B cell (primary cell): ENCODE measurements around the gene TEX51. TPM values are rescaled to one million over a fixed set of nuclear protein-coding genes. Genes with fewer than 3 reads are reported as not detected.

ENCODE experiments used
- ATAC-seq: fragments of 200-7000 bp; cut with Tn5 transposase; one replicate; pipeline ENCODE4 v1.10.0; 2021; ENCODE audit warnings: low read depth, mild to moderate bottlenecking, moderate number of reproducible peaks, moderate library complexity
- CTCF ChIA-PET: fragments of 350-600 bp; sonication (Branson Sonifier 250); formaldehyde crosslinking; loops from one replicate; lab custom pipeline; 2021; ENCODE audit warnings: antibody characterized with exemption, inconsistent platforms; lab: Charles Lee
- POLR2A ChIA-PET: fragments of 350-600 bp; sonication (Branson Sonifier 250); formaldehyde crosslinking; loops from one replicate; lab custom pipeline; 2021; ENCODE audit warnings: antibody characterized with exemption; lab: Charles Lee
- DNase-seq: peaks from one replicate; pipeline ENCODE4 v3.0.0; 2013
- H2AFZ ChIP-seq: 2 replicates; pipeline ENCODE4 v1.6.1; 2012; ENCODE audit warnings: mild to moderate bottlenecking, low read depth, low read length; ENCODE audit not compliant: insufficient read depth, poor library complexity, severe bottlenecking
- H3K27ac ChIP-seq, 2 donors: 1 replicate in 1 of 2; 2 replicates in 1 of 2; pipeline ENCODE4 v1.5.1; 2012 to 2013; ENCODE audit warnings: low read length in 2 of 2, mild to moderate bottlenecking in 2 of 2, moderate library complexity in 1 of 2
- H3K27me3 ChIP-seq, 4 experiments: fragments of 200-600 bp in 1 of 4; sonication (generic) in 1 of 4; replicated peaks in 1 of 4; 1 replicate in 2 of 4; 2 replicates in 2 of 4; pipeline versions ENCODE4 v1.6.1 to v1.7.0; 2013 to 2016; ENCODE audit warnings: low read length in 3 of 4, mild to moderate bottlenecking in 2 of 4, mixed read lengths in 1 of 4, moderate library complexity in 1 of 4; ENCODE audit not compliant: insufficient read depth in 4 of 4, control insufficient read depth in 3 of 4; ENCODE audit errors: control extremely low read depth in 1 of 4
- H3K36me3 ChIP-seq, 2 experiments: replicated peaks in 1 of 2; 1 replicate in 1 of 2; 2 replicates in 1 of 2; pipeline versions ENCODE4 v1.6.1 to v1.7.1; 2013; ENCODE audit warnings: low read length in 1 of 2; ENCODE audit not compliant: insufficient read depth in 2 of 2, control insufficient read depth in 1 of 2; ENCODE audit errors: control extremely low read depth in 1 of 2, extremely low read depth in 1 of 2
- H3K4me1 ChIP-seq, 2 donors: fragments of 200-600 bp in 1 of 2; sonication (generic) in 1 of 2; 1 replicate in 1 of 2; 2 replicates in 1 of 2; pipeline versions ENCODE4 v1.5.1 to v1.6.1; 2013 to 2017; ENCODE audit warnings: low read length in 2 of 2; ENCODE audit not compliant: control insufficient read depth in 2 of 2, insufficient read depth in 2 of 2
- H3K4me2 ChIP-seq: replicated peaks from 2 replicates; pipeline ENCODE3; 2012; ENCODE audit warnings: mild to moderate bottlenecking, low read depth, low read length; ENCODE audit not compliant: poor library complexity, severe bottlenecking
- H3K4me3 ChIP-seq, 5 experiments: fragments of 200-600 bp in 1 of 5; sonication (generic) in 1 of 5; 1 replicate in 3 of 5; 2 replicates in 2 of 5; pipeline versions ENCODE4 v1.5.1 to v1.7.0; 2011 to 2016; ENCODE audit warnings: low read length in 4 of 5, mild to moderate bottlenecking in 4 of 5, low read depth in 2 of 5, control low read depth in 1 of 5, moderate library complexity in 1 of 5; ENCODE audit not compliant: insufficient read depth in 1 of 5; ENCODE audit errors: control extremely low read depth in 1 of 5, extremely low read depth in 1 of 5
- H3K79me2 ChIP-seq: fragments of 200-600 bp; sonication (generic); one replicate; pipeline ENCODE4 v1.6.0; 2016; ENCODE audit warnings: low read length; ENCODE audit not compliant: control insufficient read depth, insufficient read depth
- H3K9ac ChIP-seq: fragments of 200-600 bp; sonication (generic); 2 replicates; pipeline ENCODE4 v1.6.1; 2017; ENCODE audit warnings: mild to moderate bottlenecking, low read length, moderate library complexity
- H3K9me3 ChIP-seq, 3 donors: one replicate each; pipeline versions ENCODE4 v1.6.1 to v1.7.1; 2013; ENCODE audit warnings: low read length in 2 of 3; ENCODE audit not compliant: control insufficient read depth in 2 of 3, insufficient read depth in 1 of 3; ENCODE audit errors: control extremely low read depth in 1 of 3
- H4K20me1 ChIP-seq: 2 replicates; pipeline ENCODE4 v1.6.0; 2012; ENCODE audit warnings: mild to moderate bottlenecking, low read length; ENCODE audit not compliant: insufficient read depth, control insufficient read depth, poor library complexity, severe bottlenecking
- H3K27ac Mint-ChIP-seq: one replicate; pipeline ENCODE4 v1.8.0; 2021; ENCODE audit warnings: mixed read lengths
- H3K27me3 Mint-ChIP-seq: one replicate; pipeline ENCODE4 v1.8.0; 2021; ENCODE audit warnings: mixed read lengths
- H3K4me1 Mint-ChIP-seq: one replicate; pipeline ENCODE4 v1.8.0; 2021; ENCODE audit warnings: mixed read lengths
- H3K4me3 Mint-ChIP-seq: one replicate; pipeline ENCODE4 v1.8.0; 2021; ENCODE audit warnings: mixed read lengths
- H3K9me3 Mint-ChIP-seq: one replicate; pipeline ENCODE4 v1.8.0; 2022; ENCODE audit warnings: mixed read lengths; ENCODE audit not compliant: insufficient read depth
- EZH2 ChIP-seq: IDR thresholded peaks from 2 replicates; pipeline ENCODE4 v1.6.1; 2012; ENCODE audit warnings: borderline replicate concordance, low read depth, mild to moderate bottlenecking, moderate library complexity, low read length; ENCODE audit not compliant: insufficient read depth, poor library complexity, severe bottlenecking
- WGBS: methylation state at CpG from one replicate; pipeline ENCODE4 v1.1.5; 2013; ENCODE audit warnings: missing lambda C conversion rate; ENCODE audit not compliant: insufficient coverage; 5-methylcytosine and 5-hydroxymethylcytosine counted together
- intact Hi-C: fragments of 100-400 bp; cut with micrococcal nuclease; formaldehyde crosslinking; loops from one replicate; pipeline ENCODE4 v1.10.0; 2022
- polyA plus RNA-seq: library from polyadenylated mRNA; depleted of rRNA; stranded (reverse); fragments of >200 nt; gene quantifications from 2 replicates; pipeline ENCODE4 v1.2.3, GENCODE V29; 2012
- total RNA-seq, 2 donors: library from RNA; stranded (reverse); fragments of 120-200 nt in 1 of 2; gene quantifications; 1 replicate in 1 of 2; 2 replicates in 1 of 2; pipeline versions ENCODE4 v1.2.3 to v1.2.4, GENCODE V29; 2013 to 2022
- TF ChIP-seq, protein P1 (sequence below): fragments of 200-600 bp; IDR thresholded peaks from one replicate; pipeline ENCODE4 v1.8.0; 2022; ENCODE audit warnings: antibody characterized with exemption, mild to moderate bottlenecking

The TEX51 gene
- total and polyA plus RNA-seq, 2 donors (not counting 1 experiment from before 2014, with no cell fraction given) = not detected

DNA sequence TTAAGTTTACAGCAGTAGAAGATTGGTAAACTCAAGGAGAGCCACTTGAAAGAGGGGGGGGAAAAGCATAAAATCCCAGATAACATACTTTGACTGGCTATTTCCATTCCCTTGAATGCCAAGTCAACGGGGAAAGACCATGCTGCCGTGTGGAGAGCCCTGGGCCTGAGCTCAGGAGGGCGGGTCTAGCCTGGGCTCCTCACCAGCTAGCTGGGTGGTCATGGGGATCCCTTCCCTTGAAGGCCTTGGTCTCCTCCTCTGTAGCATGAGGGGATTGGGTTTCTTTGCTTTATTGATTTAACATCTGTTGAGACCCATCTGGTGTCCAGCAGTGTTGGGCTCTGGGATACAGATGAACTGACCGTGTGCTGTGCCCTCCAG lies 35.0 kb downstream of the TEX51 start:
- Histone ChIP-seq H4K20me1 (no peaks in the 10 kb centered on the region), H3K27me3 (peaks cover 0 to 16% (median 2%) of the 10 kb centered on the region in 4 experiments), H3K4me3 (no peak overlapping the region), H2AFZ (no peak overlapping the region), H3K79me2 (no peaks in the 10 kb centered on the region), H3K27ac (no peak overlapping the region), H3K9me3 (peaks cover 0 to 23% (median 0%) of the 10 kb centered on the region in 3 donors), H3K9ac (no peak overlapping the region), H3K36me3 (no peaks in the 10 kb centered on the region), H3K4me2 (no peak overlapping the region), H3K4me1 (peaks cover 3 to 7% of the 10 kb centered on the region in 2 donors)
- DNase-seq (no peak), ATAC-seq (no peak)
- Mint-ChIP-seq H3K4me3 (no peak overlapping the region), H3K27ac (no peak overlapping the region), H3K9me3 (peaks cover 3% of the 10 kb centered on the region), H3K27me3 (peaks cover 19% of the 10 kb centered on the region), H3K4me1 (peaks cover 7% of the 10 kb centered on the region)
- 73% methylated on average over 4 of the region's 4 CpGs for WGBS
- CTCF ChIA-PET = no interaction called here
- intact Hi-C loops = no loop called here
- POLR2A ChIA-PET = no interaction called here
- no peak for TF ChIP-seq EZH2
- TF ChIP-seq, protein P1, sequence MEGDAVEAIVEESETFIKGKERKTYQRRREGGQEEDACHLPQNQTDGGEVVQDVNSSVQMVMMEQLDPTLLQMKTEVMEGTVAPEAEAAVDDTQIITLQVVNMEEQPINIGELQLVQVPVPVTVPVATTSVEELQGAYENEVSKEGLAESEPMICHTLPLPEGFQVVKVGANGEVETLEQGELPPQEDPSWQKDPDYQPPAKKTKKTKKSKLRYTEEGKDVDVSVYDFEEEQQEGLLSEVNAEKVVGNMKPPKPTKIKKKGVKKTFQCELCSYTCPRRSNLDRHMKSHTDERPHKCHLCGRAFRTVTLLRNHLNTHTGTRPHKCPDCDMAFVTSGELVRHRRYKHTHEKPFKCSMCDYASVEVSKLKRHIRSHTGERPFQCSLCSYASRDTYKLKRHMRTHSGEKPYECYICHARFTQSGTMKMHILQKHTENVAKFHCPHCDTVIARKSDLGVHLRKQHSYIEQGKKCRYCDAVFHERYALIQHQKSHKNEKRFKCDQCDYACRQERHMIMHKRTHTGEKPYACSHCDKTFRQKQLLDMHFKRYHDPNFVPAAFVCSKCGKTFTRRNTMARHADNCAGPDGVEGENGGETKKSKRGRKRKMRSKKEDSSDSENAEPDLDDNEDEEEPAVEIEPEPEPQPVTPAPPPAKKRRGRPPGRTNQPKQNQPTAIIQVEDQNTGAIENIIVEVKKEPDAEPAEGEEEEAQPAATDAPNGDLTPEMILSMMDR = no peak

DNA sequence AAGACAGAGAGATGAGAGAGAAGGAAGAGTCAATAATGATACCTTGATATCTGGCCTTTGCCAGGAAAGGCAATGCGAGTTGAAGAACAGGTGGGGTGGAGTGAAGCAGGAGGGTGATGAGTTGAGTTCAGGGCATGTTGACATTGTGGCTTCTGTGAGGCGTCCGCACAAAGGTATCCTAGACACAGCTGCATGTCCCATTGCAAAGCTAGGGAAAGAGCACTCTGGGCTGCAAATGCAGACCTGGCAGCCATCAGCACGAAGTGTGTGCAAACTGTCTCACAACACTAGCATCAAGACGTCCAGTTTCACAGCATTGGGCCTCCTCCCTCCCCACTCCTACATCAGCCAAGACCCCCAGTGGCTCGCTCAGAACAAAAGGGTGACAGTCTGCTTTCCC lies 36.1 kb downstream of the TEX51 start:
- ChIA-PET POLR2A (no interaction called here), CTCF (no interaction called here)
- H3K9me3 Mint-ChIP-seq = peaks cover 3% of the 10 kb centered on the region
- intact Hi-C loops = no loop called here
- H3K27ac Mint-ChIP-seq = no peak overlapping the region
- no peak for TF ChIP-seq EZH2
- TF ChIP-seq, protein P1 = no peak
- Histone ChIP-seq H3K79me2 (no peaks in the 10 kb centered on the region), H2AFZ (no peak overlapping the region), H4K20me1 (no peaks in the 10 kb centered on the region), H3K27ac (no peak overlapping the region), H3K36me3 (no peaks in the 10 kb centered on the region), H3K27me3 (peaks cover 0 to 16% (median 2%) of the 10 kb centered on the region in 4 experiments), H3K4me3 (no peak overlapping the region), H3K4me2 (no peak overlapping the region), H3K9ac (no peak overlapping the region), H3K4me1 (peaks cover 3 to 7% of the 10 kb centered on the region in 2 donors), H3K9me3 (peaks cover 0 to 23% (median 0%) of the 10 kb centered on the region in 3 donors)
- no peak for DNase-seq
- 78% methylated on average over 6 of the region's 6 CpGs for WGBS
- H3K4me3 Mint-ChIP-seq = no peak overlapping the region
- H3K27me3 Mint-ChIP-seq = peaks cover 19% of the 10 kb centered on the region
- no peak for ATAC-seq
- peaks cover 7% of the 10 kb centered on the region for H3K4me1 Mint-ChIP-seq
